HepG2 (cell line): ENCODE data around the gene GDAP1L1. TPM values are rescaled to one million over a fixed set of nuclear protein-coding genes. Genes with fewer than 3 reads are reported as not detected.

ENCODE experiments used
- CBX2 ChIP-seq, 2 experiments: fragments of 200-600 bp in 1 of 2; sonication (generic); formaldehyde crosslinking in 1 of 2; IDR thresholded peaks; 2 replicates each; pipeline versions ENCODE4 v1.7.0 to v1.8.1; 2018 to 2022; ENCODE audit warnings: low read depth in 2 of 2, low read length in 1 of 2, mild to moderate bottlenecking in 1 of 2, missing genetic modification reagents in 1 of 2
- FOXK1 ChIP-seq: sonication (generic); formaldehyde crosslinking; IDR thresholded peaks from 2 replicates; pipeline ENCODE4 v1.4.0; 2020; ENCODE audit warnings: low read depth, missing genetic modification reagents, borderline replicate concordance
- IRF2 ChIP-seq: IDR thresholded peaks from 2 replicates; pipeline ENCODE4 v1.6.1; 2018; ENCODE audit warnings: missing genetic modification reagents, missing compliant biosample characterization
- KDM4B ChIP-seq: sonication (generic); formaldehyde crosslinking; IDR thresholded peaks from 2 replicates; pipeline ENCODE4 v1.4.0; 2020; ENCODE audit warnings: missing genetic modification reagents
- MAFF ChIP-seq: IDR thresholded peaks from 2 replicates; pipeline ENCODE4 v1.6.1; 2011; ENCODE audit warnings: low read depth, low read length, improper control_type of control experiment
- MTA3 ChIP-seq: sonication (generic); formaldehyde crosslinking; IDR thresholded peaks from 2 replicates; pipeline ENCODE4 v1.4.0; 2020; ENCODE audit warnings: missing genetic modification reagents
- NR2F2 ChIP-seq: IDR thresholded peaks from 2 replicates; pipeline ENCODE4 v1.6.1; 2012; ENCODE audit warnings: low read depth, inconsistent platforms, borderline replicate concordance
- SPEN ChIP-seq: sonication (generic); formaldehyde crosslinking; IDR thresholded peaks from 2 replicates; pipeline ENCODE4 v1.5.1; 2020; ENCODE audit warnings: low read depth, mild to moderate bottlenecking, missing genetic modification reagents
- THAP11 ChIP-seq: IDR thresholded peaks from 2 replicates; pipeline ENCODE4 v1.6.1; 2016; ENCODE audit warnings: missing biosample characterization, missing genetic modification reagents
- U2AF1 ChIP-seq: fragments of 200-400 bp; formaldehyde crosslinking; optimal IDR thresholded peaks from 2 replicates; pipeline ENCODE3; 2017; ENCODE audit warnings: mild to moderate bottlenecking, low read depth, low read length
- ZBTB7B ChIP-seq: sonication (generic); formaldehyde crosslinking; IDR thresholded peaks from 2 replicates; pipeline ENCODE4 v1.4.0; 2020; ENCODE audit warnings: missing genetic modification reagents
- ZFP36L2 ChIP-seq: sonication (generic); formaldehyde crosslinking; IDR thresholded peaks from 2 replicates; pipeline ENCODE4 v1.4.0; 2020; ENCODE audit warnings: missing genetic modification reagents
- ZIK1 ChIP-seq: sonication (generic); formaldehyde crosslinking; IDR thresholded peaks from 2 replicates; pipeline ENCODE4 v1.5.0; 2020; ENCODE audit warnings: mild to moderate bottlenecking, low read depth, missing genetic modification reagents, borderline replicate concordance
- ZNF709 ChIP-seq: sonication (generic); formaldehyde crosslinking; IDR thresholded peaks from 2 replicates; pipeline ENCODE4 v1.5.0; 2020; ENCODE audit warnings: mild to moderate bottlenecking, missing genetic modification reagents
- ZNF773 ChIP-seq: sonication (generic); formaldehyde crosslinking; IDR thresholded peaks from 2 replicates; pipeline ENCODE4 v1.4.0; 2020; ENCODE audit warnings: missing genetic modification reagents, borderline replicate concordance
- ZNF878 ChIP-seq: sonication (generic); formaldehyde crosslinking; IDR thresholded peaks from 2 replicates; pipeline ENCODE4 v1.8.1; 2023; ENCODE audit warnings: mild to moderate bottlenecking, missing genetic modification reagents, moderate library complexity
- polyA plus RNA-seq, 8 experiments: library from polyadenylated mRNA; depleted of rRNA in 3 of 8; stranded (reverse) in 7 of 8; unstranded in 1 of 8; fragments of >200 nt; fragmentation: Illumina TruSeq in 4 of 8; extraction: Trizol in 4 of 8; gene quantifications; 2 replicates each; pipeline versions ENCODE4 v1.2.1 to v1.2.3, GENCODE V29; 2011 to 2016; ENCODE audit warnings: low read depth in 4 of 8, missing spikeins in 1 of 8, mixed read lengths in 1 of 8; ENCODE audit not compliant: insufficient read depth in 1 of 8
- total RNA-seq, 5 experiments: library from RNA; depleted of rRNA; stranded (reverse); fragments of >200 nt; fragmentation: Illumina TruSeq; extraction: Trizol; gene quantifications; 2 replicates each; pipeline ENCODE4 v1.2.3, GENCODE V29; 2016; ENCODE audit warnings: low read depth in 1 of 5
- TF ChIP-seq, protein P1 (sequence below): sonication (generic); formaldehyde crosslinking; IDR thresholded peaks from 2 replicates; pipeline ENCODE4 v1.4.0; 2020; ENCODE audit warnings: missing genetic modification reagents, borderline replicate concordance
- TF ChIP-seq, protein P2 (sequence below): sonication (generic); formaldehyde crosslinking; IDR thresholded peaks from 2 replicates; pipeline ENCODE4 v1.8.1; 2023; ENCODE audit warnings: mild to moderate bottlenecking, moderate library complexity, missing genetic modification reagents
- TF ChIP-seq, protein P3 (sequence below): sonication (generic); formaldehyde crosslinking; IDR thresholded peaks from 2 replicates; pipeline ENCODE4 v1.5.0; 2020; ENCODE audit warnings: mild to moderate bottlenecking, missing genetic modification reagents, moderate library complexity
- TF ChIP-seq, protein P4 (sequence below): sonication (generic); formaldehyde crosslinking; IDR thresholded peaks from 2 replicates; pipeline ENCODE4 v1.5.1; 2020; ENCODE audit warnings: missing genetic modification reagents, mild to moderate bottlenecking, borderline replicate concordance
- TF ChIP-seq, protein P5 (sequence below): sonication (generic); formaldehyde crosslinking; IDR thresholded peaks from 2 replicates; pipeline ENCODE4 v1.9.0; 2021; ENCODE audit warnings: missing genetic modification reagents, borderline replicate concordance

GDAP1L1 gene
- total and polyA plus RNA-seq, 2 of the 13 experiments (the other 11 are each of a cell fraction or from before 2014, with no cell fraction given): 0.04 TPM; not detected in 1

DNA sequence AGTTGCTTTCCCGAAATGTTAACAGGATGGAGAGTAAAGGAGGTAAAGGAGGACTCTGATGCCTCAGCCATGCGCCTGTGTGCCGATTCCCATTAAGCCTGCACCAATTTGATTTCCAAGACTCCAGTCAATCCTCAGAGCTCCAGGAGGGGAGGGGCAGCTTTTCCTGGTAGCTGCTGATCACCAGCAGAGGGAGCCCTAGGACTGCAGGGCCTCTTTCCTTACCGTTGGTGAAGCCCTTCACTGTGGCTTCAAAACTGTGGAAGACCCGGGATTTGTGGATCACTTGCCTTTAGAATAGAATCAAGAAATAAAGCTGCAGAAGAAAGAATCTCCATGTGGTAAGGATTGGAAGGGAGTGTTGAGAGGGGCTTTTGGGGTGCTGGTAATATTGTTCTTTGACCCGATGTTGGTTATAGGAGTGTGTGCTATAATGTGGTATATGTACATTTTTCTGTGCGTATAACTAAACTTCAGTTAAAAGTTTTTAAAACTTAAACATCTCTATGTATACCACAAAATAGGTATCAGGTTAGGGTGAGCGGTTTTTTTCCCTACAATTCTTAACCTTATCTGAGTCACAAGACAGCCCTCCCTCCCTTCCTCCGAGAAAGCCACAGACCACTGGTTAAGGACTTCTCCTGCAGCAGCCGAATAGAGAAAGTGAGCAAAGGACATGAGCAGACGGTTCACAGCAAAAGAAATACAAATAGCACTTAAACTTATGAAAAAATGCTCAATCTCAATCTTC lies 29.6 kb upstream of the GDAP1L1 start (continued):
- TF ChIP-seq ZFP36L2 (CRISPR knock-in tag): no peak
- TF ChIP-seq ZBTB7B (CRISPR knock-in tag): 0 out of 2 replicates have a peak, but pooled peaks have one; percentile 32
- TF ChIP-seq ZNF773 (CRISPR knock-in tag): no peak
- peak; percentile 79 for TF ChIP-seq IRF2
- TF ChIP-seq, protein P1, sequence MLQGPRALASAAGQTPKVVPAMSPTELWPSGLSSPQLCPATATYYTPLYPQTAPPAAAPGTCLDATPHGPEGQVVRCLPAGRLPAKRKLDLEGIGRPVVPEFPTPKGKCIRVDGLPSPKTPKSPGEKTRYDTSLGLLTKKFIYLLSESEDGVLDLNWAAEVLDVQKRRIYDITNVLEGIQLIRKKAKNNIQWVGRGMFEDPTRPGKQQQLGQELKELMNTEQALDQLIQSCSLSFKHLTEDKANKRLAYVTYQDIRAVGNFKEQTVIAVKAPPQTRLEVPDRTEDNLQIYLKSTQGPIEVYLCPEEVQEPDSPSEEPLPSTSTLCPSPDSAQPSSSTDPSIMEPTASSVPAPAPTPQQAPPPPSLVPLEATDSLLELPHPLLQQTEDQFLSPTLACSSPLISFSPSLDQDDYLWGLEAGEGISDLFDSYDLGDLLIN (CRISPR knock-in tag): no peak
- no peak for TF ChIP-seq U2AF1
- TF ChIP-seq SPEN (CRISPR knock-in tag): peak; percentile 75; the same call in 1 of the 2 replicates
- TF ChIP-seq, protein P2, sequence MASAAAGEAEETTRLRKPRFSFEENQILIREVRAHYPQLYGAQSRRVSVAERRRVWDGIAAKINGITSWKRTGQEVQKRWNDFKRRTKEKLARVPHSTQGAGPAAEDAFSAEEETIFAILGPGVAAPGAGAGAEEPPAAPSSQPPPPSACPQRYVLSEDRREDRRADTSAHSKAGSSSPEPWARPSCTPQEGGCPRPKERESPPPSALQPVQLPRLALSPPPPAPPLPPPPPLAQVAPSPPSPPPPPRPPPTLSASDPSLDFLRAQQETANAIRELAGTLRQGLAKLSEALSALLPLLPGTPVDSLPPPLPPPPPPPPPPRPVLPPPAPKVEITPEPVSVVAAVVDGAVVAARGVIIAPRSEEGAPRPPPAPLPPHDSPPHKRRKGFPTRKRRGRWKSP (CRISPR knock-in tag): no peak
- TF ChIP-seq THAP11 (CRISPR knock-in tag): no peak; the same call in 1 of the 2 replicates
- TF ChIP-seq ZNF709 (CRISPR knock-in tag): peak; percentile 76; the same call in 1 of the 2 replicates
- TF ChIP-seq MTA3: no peak
- TF ChIP-seq ZNF878 (CRISPR knock-in tag): no peak
- no peak for TF ChIP-seq MAFF
- TF ChIP-seq, protein P3, sequence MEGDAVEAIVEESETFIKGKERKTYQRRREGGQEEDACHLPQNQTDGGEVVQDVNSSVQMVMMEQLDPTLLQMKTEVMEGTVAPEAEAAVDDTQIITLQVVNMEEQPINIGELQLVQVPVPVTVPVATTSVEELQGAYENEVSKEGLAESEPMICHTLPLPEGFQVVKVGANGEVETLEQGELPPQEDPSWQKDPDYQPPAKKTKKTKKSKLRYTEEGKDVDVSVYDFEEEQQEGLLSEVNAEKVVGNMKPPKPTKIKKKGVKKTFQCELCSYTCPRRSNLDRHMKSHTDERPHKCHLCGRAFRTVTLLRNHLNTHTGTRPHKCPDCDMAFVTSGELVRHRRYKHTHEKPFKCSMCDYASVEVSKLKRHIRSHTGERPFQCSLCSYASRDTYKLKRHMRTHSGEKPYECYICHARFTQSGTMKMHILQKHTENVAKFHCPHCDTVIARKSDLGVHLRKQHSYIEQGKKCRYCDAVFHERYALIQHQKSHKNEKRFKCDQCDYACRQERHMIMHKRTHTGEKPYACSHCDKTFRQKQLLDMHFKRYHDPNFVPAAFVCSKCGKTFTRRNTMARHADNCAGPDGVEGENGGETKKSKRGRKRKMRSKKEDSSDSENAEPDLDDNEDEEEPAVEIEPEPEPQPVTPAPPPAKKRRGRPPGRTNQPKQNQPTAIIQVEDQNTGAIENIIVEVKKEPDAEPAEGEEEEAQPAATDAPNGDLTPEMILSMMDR (CRISPR knock-in tag): peak; percentile 99
- TF ChIP-seq FOXK1 (CRISPR knock-in tag): no peak
- TF ChIP-seq ZIK1 (CRISPR knock-in tag): no peak
- TF ChIP-seq, protein P4, sequence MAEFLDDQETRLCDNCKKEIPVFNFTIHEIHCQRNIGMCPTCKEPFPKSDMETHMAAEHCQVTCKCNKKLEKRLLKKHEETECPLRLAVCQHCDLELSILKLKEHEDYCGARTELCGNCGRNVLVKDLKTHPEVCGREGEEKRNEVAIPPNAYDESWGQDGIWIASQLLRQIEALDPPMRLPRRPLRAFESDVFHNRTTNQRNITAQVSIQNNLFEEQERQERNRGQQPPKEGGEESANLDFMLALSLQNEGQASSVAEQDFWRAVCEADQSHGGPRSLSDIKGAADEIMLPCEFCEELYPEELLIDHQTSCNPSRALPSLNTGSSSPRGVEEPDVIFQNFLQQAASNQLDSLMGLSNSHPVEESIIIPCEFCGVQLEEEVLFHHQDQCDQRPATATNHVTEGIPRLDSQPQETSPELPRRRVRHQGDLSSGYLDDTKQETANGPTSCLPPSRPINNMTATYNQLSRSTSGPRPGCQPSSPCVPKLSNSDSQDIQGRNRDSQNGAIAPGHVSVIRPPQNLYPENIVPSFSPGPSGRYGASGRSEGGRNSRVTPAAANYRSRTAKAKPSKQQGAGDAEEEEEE: peak; percentile 38; the same call in 1 of the 2 replicates
- TF ChIP-seq CBX2 (IDR thresholded peaks at IDR 0.05; ENCODE audit: low read depth, low read length): no peak
- TF ChIP-seq CBX2 (CRISPR knock-in tag; IDR thresholded peaks at IDR 0.05; ENCODE audit: low read depth): no peak
- peak; percentile 36; the same call in 1 of the 2 replicates for TF ChIP-seq NR2F2
- TF ChIP-seq, protein P5, sequence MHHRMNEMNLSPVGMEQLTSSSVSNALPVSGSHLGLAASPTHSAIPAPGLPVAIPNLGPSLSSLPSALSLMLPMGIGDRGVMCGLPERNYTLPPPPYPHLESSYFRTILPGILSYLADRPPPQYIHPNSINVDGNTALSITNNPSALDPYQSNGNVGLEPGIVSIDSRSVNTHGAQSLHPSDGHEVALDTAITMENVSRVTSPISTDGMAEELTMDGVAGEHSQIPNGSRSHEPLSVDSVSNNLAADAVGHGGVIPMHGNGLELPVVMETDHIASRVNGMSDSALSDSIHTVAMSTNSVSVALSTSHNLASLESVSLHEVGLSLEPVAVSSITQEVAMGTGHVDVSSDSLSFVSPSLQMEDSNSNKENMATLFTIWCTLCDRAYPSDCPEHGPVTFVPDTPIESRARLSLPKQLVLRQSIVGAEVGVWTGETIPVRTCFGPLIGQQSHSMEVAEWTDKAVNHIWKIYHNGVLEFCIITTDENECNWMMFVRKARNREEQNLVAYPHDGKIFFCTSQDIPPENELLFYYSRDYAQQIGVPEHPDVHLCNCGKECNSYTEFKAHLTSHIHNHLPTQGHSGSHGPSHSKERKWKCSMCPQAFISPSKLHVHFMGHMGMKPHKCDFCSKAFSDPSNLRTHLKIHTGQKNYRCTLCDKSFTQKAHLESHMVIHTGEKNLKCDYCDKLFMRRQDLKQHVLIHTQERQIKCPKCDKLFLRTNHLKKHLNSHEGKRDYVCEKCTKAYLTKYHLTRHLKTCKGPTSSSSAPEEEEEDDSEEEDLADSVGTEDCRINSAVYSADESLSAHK: 0 out of 2 replicates have a peak, but pooled peaks have one; percentile 71
- TF ChIP-seq KDM4B (CRISPR knock-in tag): peak; percentile 56; the same call in 1 of the 2 replicates
